Activated CD4-positive, alpha-beta memory T cell treated with anti-CD3 and anti-CD28 coated beads, Interleukin-2, amount 10 ng/mL, durations not matched to agents 7 days and 5 days (primary cell): ENCODE data around the gene NDUFAF7. TPM values are rescaled to one million over a fixed set of nuclear protein-coding genes. Genes with fewer than 3 reads are reported as not detected.

Experiments
- CTCF ChIA-PET: fragments of 350-600 bp; sonication (Branson Sonifier 250); formaldehyde crosslinking; loops from one replicate; lab custom pipeline; 2021; ENCODE audit warnings: antibody characterized with exemption, inconsistent platforms; lab: Charles Lee
- POLR2A ChIA-PET: fragments of 350-600 bp; sonication (Branson Sonifier 250); formaldehyde crosslinking; loops from one replicate; lab custom pipeline; 2021; ENCODE audit warnings: antibody characterized with exemption; lab: Charles Lee
- DNase-seq: peaks from one replicate; pipeline ENCODE4 v3.0.0-alpha.2; 2020
- H3K27ac Mint-ChIP-seq: one replicate; pipeline ENCODE4 v1.8.0; 2021; ENCODE audit warnings: mild to moderate bottlenecking, mixed read lengths
- H3K27me3 Mint-ChIP-seq: one replicate; pipeline ENCODE4 v1.8.0; 2021; ENCODE audit warnings: mixed read lengths
- H3K36me3 Mint-ChIP-seq: one replicate; pipeline ENCODE4 v1.8.0; 2021; ENCODE audit warnings: low read depth, mixed read lengths
- H3K4me1 Mint-ChIP-seq: one replicate; pipeline ENCODE4 v1.8.0; 2021; ENCODE audit warnings: mixed read lengths
- H3K4me3 Mint-ChIP-seq: one replicate; pipeline ENCODE4 v1.8.0; 2021; ENCODE audit warnings: mild to moderate bottlenecking, mixed read lengths
- H3K9me3 Mint-ChIP-seq: one replicate; pipeline ENCODE4 v1.8.0; 2021; ENCODE audit warnings: mixed read lengths
- total RNA-seq, 2 experiments: library from RNA; stranded (reverse); gene quantifications; one replicate each; pipeline ENCODE4 v1.2.3, GENCODE V29; 2021

The NDUFAF7 gene
- total RNA-seq, 2 experiments from 2014 or later: 17.7 to 19.4 TPM

DNA sequence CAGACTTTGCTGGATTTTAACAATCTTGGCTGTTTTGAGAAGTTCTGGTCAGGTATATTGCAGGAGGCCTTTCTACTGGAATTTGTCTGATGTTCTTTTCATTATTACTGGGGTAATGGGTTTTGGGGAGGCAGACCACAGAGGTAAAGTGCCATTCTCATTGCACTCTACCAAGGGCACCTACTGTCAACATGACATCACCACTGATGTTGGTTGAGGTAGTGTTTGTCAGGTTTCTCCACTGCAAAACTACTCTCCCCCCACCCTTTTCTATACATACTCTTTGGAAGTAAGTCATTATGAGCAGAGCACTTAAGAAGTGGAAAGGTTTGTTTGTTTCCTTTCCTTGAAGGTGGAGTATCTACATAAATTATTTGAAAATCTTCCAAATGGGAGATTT lies 66.2 kb downstream of the NDUFAF7 start:
- Mint-ChIP-seq H3K36me3 (peaks cover 3% of the 10 kb centered on the region), H3K27ac (no peak overlapping the region), H3K4me1 (no peaks in the 10 kb centered on the region), H3K9me3 (no peaks in the 10 kb centered on the region), H3K4me3 (no peak overlapping the region), H3K27me3 (no peaks in the 10 kb centered on the region)
- ChIA-PET POLR2A (no interaction called here), CTCF (no interaction called here)
- no peak for DNase-seq

Other genes starting within 250 kb of the NDUFAF7 start
- 10 to 100 TPM; 18.3 to 19.3 TPM for gene HEATR5B, start 147.3 kb upstream of the NDUFAF7 start, total RNA-seq
- 1 to 10 TPM; 9.0 to 9.2 TPM for gene GPATCH11, start 147.1 kb upstream of the NDUFAF7 start, total RNA-seq
- 100 to 1,000 TPM; 136 to 142 TPM for gene EIF2AK2, start 74.7 kb upstream of the NDUFAF7 start, total RNA-seq
- gene SULT6B1, start 43.0 kb upstream of the NDUFAF7 start, total RNA-seq: not detected
- 10 to 100 TPM; 32.9 to 36.3 TPM for gene CEBPZOS, start 35.2 kb upstream of the NDUFAF7 start, total RNA-seq
- gene CEBPZ, start 62 bp upstream of the NDUFAF7 start, total RNA-seq: 10 to 100 TPM; 42.7 to 43.7 TPM
- gene PRKD3, start 93.2 kb downstream of the NDUFAF7 start, total RNA-seq: 10 to 100 TPM; 19.3 to 20.6 TPM
- gene QPCT, start 113.0 kb downstream of the NDUFAF7 start, total RNA-seq: not detected